ENCODE results near the gene MRPS26.

MRPS26 gene

DNA sequence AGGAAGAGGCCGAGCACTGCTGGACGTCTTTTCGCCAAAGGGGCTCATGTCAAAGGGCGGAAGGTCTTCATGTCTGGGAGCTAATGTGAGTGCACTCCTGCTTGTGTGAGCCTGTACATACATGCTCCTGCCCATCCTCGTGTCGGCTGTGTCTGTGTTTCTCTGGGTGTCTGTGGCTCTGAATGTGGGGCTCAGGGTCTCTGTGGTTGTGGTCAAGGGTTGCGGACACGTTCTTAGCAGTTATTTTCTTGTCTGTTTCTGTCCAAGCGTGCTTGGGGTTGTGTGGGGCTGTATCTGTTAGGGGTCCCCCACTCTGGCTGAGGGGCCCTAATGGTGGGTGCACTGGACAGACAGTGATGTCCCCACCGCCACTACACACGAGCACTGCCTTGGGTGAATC, 35.8 kb downstream of the MRPS26 start:
- H3K9me3 Mint-ChIP-seq = no peaks in the 10 kb centered on the region
- H3K27ac Mint-ChIP-seq = no peak overlapping the region
- H3K4me1 Mint-ChIP-seq = peaks cover 13% of the 10 kb centered on the region
- no peak for ATAC-seq
- H3K27me3 Mint-ChIP-seq = peaks cover 68% of the 10 kb centered on the region
- H3K4me3 Mint-ChIP-seq = no peak overlapping the region
- H3K36me3 Mint-ChIP-seq = no peaks in the 10 kb centered on the region

DNA sequence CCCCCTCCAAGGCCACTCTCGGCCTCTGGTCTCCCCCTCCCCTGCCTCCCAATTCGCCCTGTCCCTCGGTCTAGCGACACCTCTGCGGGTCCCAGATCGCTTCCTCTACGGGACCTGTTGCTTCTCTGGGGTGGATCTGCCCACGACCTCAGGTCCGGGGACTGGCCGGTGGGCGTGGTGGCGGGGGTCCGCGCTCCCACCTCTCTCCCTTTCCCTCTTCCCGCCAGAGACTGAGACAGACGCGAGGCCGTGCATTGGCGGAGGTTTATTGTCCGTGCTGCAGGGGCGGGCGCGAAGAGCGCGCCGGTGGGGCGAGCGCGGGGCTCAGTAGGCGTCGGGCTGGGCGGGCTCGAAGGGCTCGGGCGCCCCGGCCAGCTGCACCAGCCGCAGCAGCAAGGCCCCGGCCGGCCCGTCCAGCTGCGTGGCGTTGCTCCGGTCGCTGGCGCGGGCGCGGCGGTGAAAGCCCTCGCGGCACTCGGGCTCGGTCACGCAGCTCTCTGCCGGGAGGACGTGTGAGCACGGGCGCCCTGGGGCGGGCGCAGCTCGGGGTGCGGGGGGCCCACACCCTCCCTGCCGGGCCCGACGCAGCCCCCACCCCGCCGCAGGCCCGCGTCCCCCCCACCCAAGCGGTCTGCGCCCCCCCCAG, 36.6 kb downstream of the MRPS26 start:
- peak; percentile 49 for ATAC-seq
- Mint-ChIP-seq H3K27me3 (peaks cover 68% of the 10 kb centered on the region), H3K27ac (no peak overlapping the region), H3K36me3 (no peaks in the 10 kb centered on the region), H3K4me1 (peaks cover 13% of the 10 kb centered on the region), H3K9me3 (no peaks in the 10 kb centered on the region), H3K4me3 (peak overlapping the region; percentile 47)

DNA sequence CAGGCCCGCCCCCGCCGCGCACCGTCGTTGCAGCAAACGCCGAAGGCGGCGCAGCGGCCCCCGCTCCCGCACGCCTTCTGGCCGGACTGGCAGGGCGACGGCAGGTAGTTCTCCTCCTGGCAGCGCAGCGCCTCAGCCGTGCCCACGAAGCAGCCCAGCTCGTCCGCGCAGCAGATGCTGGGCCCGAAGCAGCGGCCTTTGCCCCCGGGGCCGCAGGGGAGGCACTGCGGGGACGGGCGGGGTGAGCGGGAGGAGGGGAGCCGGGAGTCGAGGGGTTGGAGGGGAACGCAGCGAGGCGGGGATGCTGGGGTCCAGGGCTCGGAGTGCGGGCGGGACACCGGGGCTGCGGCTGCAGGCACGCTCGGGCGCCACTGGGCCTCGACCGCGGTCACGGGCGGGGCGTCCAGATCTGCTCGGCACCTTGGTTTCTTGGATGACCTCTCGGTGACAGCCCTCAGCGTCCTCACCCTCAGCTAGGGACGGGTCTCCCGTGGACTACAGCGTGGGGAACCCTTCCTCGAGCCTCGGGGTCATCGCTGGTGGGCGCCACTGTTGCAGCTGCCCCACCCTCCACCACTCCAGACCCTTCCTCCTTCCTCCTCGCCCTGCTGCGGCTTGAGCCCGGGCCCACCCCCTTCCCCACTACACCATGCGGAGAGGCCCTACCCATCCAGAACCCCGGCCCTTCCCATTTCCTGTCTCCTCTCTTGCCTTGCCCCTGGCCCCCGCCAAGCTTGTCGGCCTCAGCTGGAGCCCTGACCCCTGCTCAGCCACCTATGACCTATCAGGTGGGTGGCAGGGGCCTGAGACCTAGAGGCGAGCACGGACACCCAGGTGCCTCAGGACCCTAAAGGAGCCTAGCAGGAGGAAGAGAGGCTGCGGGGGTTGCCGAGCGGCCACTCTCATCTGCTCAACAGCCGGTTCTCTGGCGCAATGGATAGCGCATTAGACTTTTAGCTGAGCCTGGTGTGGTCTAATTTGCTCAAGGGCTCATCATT, 37.4 kb downstream of the MRPS26 start:
- peaks cover 68% of the 10 kb centered on the region for H3K27me3 Mint-ChIP-seq
- ATAC-seq = no peak
- peaks cover 13% of the 10 kb centered on the region for H3K4me1 Mint-ChIP-seq
- H3K4me3 Mint-ChIP-seq = peak overlapping the region; percentile 68
- no peak overlapping the region for H3K27ac Mint-ChIP-seq
- H3K36me3 Mint-ChIP-seq = no peaks in the 10 kb centered on the region
- no peaks in the 10 kb centered on the region for H3K9me3 Mint-ChIP-seq

DNA sequence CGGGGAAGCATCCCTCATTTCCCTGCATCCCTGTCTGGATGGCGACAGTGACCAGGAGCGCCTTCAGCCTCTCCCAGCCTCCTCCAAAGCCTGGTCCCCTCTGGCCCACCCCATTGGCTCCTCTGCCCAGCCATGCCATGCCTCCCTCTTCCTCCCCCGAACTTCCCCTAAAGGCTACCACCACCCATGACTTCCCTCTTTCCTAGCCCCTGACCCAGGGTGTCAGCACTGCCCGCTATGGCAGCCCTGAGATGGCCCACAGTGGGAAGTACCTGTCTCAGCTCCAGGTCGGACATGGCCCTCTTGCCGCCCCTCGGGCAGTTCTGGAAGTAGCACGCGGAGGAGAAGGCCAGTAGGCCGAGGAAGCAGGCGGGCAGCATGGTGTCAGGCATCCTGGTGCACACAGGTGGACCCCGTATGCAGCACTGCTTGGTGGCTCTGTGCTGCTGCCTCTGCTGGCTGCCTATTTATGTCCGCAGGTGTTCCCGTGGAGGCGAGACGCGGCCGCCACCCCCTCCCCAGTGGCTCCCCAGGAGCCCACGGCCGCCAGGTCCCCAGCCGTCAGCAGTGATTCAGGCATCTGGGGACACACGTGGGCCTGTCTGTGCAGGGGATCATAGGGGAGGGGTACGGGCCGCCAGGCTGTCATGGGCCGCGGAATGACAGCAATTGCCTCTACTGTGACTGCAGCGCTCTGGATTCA, 38.6 kb downstream of the MRPS26 start, which contains the start of gene AVP:
Gene AVP (minus strand): TSS at position 442 of the 703 bp plus-strand sequence. CDS start 50 bp downstream, at position 392.
- ATAC-seq = no peak
- Mint-ChIP-seq H3K27ac (no peak within 1 kb of the TSS), H3K4me3 (peak within 1 kb of the TSS; percentile 68), H3K36me3 (no peaks in the 10 kb centered on the region), H3K4me1 (peaks cover 13% of the 10 kb centered on the region), H3K9me3 (no peaks in the 10 kb centered on the region), H3K27me3 (peaks cover 61% of the 10 kb centered on the region)

DNA sequence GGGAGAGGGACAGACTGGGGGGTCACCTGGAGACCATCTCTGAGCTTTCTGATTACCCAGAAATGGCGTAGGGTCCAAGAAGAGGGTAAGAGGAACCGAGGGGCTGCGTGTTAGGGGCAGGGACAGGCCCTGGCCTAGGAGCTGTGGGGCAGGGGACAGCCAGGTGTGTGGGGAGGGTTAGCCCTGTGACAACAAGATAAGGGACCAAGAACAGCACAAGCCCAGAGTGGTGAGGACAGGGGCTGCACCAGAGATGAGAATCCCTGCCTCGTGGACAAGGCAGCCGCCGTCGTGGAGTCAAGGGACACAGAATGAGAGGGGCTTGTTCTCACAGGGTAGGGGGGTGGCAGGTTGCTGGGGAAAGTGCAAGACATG, 39.1 kb downstream of the MRPS26 start:
- H3K9me3 Mint-ChIP-seq = no peaks in the 10 kb centered on the region
- H3K36me3 Mint-ChIP-seq = no peaks in the 10 kb centered on the region
- no peak overlapping the region for H3K27ac Mint-ChIP-seq
- H3K4me1 Mint-ChIP-seq = peaks cover 13% of the 10 kb centered on the region
- no peak overlapping the region for H3K4me3 Mint-ChIP-seq
- H3K27me3 Mint-ChIP-seq = peaks cover 61% of the 10 kb centered on the region
- no peak for ATAC-seq

DNA sequence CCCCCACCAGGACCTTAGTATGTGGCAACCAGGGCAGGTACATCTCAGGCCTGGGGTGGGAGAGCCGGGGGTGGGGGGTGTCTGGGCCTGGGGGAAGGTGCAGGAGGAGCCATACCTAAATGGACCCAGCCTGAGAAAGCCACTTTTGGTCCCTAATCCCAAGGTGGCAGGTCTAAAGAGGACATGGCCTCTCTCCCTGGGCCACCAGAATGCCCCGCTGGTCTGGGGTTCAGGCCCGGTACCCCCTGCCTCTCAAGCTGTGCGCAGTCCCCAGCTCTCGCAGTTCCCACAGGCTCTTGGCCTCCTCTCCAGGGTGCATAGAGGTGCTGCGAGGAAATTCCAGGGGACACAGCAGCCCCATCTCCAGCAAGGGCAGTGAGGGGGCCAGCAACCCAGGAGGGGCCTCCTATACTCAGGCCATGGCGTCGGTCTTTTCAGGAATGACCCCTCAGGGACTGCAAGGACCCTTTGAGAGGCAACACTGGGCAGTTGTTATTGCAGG, 39.8 kb downstream of the MRPS26 start:
- peaks cover 61% of the 10 kb centered on the region for H3K27me3 Mint-ChIP-seq
- H3K9me3 Mint-ChIP-seq = no peaks in the 10 kb centered on the region
- H3K4me3 Mint-ChIP-seq = no peak overlapping the region
- no peaks in the 10 kb centered on the region for H3K36me3 Mint-ChIP-seq
- ATAC-seq = no peak
- no peak overlapping the region for H3K27ac Mint-ChIP-seq
- H3K4me1 Mint-ChIP-seq = peaks cover 13% of the 10 kb centered on the region

DNA sequence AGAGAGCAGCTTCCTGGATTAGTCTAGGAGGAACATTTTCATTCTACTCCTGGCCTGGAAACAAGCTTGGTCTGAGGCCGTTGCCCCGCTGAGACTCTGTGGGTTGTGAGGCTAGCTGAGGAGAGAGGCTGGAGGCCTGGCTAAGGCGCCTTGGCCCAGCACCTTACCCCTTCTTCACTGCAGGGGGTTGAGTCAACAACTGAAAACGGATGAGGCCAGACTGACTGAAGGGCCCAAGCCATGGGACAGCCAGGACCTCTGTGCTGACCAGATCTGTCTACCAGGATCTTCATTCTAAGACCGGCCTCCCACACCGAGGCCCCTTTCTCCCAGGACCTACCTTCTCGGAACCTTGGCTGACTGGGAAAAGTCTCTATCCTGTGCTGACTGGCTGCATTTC, 42.2 kb downstream of the MRPS26 start:
- ATAC-seq = no peak
- no peaks in the 10 kb centered on the region for H3K36me3 Mint-ChIP-seq
- H3K9me3 Mint-ChIP-seq = no peaks in the 10 kb centered on the region
- H3K27me3 Mint-ChIP-seq = peaks cover 51% of the 10 kb centered on the region
- H3K4me3 Mint-ChIP-seq = no peak overlapping the region
- H3K27ac Mint-ChIP-seq = no peak overlapping the region
- peaks cover 19% of the 10 kb centered on the region for H3K4me1 Mint-ChIP-seq

DNA sequence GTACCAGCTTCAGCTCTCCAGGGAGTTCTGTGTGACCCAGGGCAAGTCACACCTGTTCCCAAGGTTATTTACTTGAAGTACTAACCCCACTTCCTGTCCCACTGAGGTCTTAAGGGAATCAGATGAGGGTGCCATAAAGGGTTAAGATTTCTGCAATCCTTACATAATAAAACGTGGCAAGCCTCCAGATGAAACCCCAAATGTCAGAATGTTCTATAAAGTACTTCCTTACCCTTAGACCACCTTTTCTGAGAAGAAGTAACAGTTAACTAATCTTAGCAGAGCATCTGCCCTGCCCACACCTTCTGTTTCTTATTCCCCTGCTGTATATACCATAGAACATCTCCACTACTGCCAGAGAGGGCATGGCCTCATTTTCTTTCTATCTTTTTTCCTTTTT, 44.7 kb downstream of the MRPS26 start:
- H3K4me3 Mint-ChIP-seq = no peak overlapping the region
- peaks cover 25% of the 10 kb centered on the region for H3K27me3 Mint-ChIP-seq

DNA sequence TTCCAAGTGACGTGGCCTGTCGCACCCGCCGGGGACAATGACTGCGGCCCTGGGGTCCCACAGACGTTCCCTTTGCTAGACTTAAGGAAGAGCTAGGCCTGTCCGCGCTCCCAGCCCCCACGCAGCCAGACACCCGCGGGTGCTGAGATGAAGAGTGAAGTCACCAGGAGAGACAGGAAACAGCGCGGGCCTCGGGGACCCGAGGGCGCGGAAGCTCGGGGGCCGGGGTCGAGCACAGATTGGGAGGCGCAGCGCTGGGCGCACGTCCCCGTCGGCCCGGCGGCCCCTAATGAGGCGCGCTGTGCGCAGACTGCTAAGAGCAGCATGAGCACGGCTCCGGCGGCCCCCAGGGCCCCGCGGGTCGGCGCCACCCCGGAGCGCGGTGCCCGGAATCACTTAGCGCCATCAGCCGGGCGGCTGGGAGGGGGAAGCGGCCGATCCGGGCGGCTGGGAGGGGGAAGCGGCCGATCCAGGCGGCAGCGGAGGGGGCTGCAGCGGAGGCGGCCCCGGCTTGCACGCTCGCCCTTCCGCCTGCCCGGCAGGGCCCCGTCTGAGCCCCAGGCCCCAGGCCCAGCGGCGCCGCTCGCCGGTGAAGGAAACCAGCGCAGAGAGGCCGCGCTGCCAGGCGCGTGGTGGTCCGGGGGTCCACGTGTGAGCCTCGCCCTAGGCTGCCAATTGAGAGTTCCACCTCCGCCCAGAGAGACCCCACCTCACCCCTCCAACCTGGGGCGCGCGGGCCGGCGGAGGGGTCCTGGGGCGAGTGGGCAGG, 46.9 kb downstream of the MRPS26 start:
- Mint-ChIP-seq H3K4me1 (peaks cover 10% of the 10 kb centered on the region), H3K27me3 (peaks cover 23% of the 10 kb centered on the region), H3K4me3 (peak overlapping the region; percentile 83), H3K27ac (peak overlapping the region; percentile 71), H3K9me3 (no peaks in the 10 kb centered on the region), H3K36me3 (no peaks in the 10 kb centered on the region)
- ATAC-seq = peak; percentile 72

More for the DNA sequence above, 44.7 kb downstream of the MRPS26 start:
- Mint-ChIP-seq H3K4me1 (peaks cover 10% of the 10 kb centered on the region), H3K36me3 (no peaks in the 10 kb centered on the region), H3K27ac (no peak overlapping the region), H3K9me3 (no peaks in the 10 kb centered on the region)
- no peak for ATAC-seq

DNA sequence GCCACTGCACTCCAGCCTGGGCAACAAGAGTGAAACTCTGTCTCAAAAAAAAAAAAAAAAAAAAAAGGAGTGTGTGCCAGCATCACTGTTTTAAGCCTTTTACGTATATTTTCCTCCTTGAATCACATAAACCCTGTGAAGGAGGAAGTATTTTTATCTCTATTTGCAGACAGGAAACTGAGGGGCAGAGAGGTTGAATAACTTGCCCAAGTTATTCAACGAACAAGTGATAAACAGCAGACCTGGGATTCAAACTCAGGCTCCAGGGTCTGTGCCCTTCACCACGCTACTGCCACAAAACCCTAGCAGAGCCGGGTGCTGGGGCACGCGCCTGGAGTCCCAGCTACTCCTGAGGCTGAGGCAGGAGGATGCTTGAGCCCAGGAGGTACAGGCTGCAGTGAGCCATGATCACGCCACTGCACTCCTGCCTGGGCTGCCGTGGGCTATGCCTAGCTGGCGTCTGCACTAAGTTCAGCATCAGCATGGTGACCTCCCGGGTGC, 48.1 kb downstream of the MRPS26 start:
- peak; percentile 38 for ATAC-seq
- H3K27ac Mint-ChIP-seq = no peak overlapping the region
- no peak overlapping the region for H3K4me3 Mint-ChIP-seq
- no peaks in the 10 kb centered on the region for H3K36me3 Mint-ChIP-seq
- peaks cover 10% of the 10 kb centered on the region for H3K4me1 Mint-ChIP-seq
- peaks cover 23% of the 10 kb centered on the region for H3K27me3 Mint-ChIP-seq
- H3K9me3 Mint-ChIP-seq = no peaks in the 10 kb centered on the region

DNA sequence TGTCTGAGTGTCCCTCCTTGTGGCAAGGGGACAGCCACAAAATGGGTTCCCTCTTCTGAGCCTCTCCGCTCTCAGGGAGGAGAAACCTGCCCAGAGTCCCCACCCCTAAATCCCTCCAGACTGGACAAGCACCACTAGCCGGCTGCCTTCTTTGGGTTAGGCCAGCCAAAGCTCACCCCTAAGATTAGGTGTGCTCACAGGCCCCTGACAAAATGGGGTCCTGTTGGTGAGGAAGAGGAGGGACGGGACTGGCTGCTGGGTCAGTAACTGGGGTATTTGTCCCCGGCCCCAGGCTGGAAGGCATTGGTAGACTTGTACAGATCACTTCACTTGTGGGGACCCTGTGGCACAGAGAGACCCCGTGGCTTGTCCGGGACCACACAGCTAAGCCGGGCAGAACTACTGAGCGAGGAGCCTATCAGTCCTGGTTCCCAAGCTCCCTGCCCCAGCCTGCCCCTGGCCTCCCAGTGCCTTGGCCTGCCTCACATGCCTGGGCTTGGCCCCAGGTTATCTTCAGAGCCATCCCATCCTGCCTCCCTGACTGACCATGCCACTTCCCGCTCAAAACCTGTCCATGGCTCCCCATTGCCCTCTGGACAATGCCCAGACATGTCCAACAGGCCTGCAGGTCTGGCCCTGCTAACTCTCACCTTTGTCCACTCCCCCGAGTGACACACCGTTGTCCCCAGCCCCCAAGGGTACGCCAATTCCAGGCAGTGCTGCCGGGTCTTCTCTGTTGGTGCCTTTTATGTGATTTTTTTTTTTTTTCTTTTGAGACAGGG, 49.2 kb downstream of the MRPS26 start:
- H3K27ac Mint-ChIP-seq = no peak overlapping the region
- H3K9me3 Mint-ChIP-seq = no peaks in the 10 kb centered on the region
- peaks cover 15% of the 10 kb centered on the region for H3K27me3 Mint-ChIP-seq
- ATAC-seq = no peak
- H3K36me3 Mint-ChIP-seq = no peaks in the 10 kb centered on the region
- H3K4me1 Mint-ChIP-seq = peaks cover 10% of the 10 kb centered on the region
- H3K4me3 Mint-ChIP-seq = no peak overlapping the region
